ENCODE results near the gene LDB2.

DNA sequence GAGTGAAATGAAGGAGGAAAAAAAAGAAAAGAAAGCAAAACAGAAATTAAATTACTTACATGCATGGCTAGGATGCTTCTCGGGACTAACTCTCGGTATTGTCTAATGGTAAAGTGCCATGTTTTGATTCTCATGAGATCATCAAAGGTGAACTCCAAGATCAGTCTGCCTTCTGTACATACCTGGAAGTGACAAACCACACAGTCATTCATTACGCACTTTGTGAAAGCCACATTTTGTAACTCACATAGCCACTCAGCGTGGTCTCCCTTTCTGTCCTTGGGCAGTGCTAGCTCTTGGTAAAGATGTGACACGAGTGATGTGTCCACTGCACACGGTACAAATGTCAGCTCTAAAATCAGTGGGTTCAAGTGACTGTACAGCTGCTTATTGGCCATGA, 309.8 kb downstream of the LDB2 start:
- TF ChIP-seq EZH2 (IDR thresholded peaks at IDR 0.05; ENCODE audit: insufficient read depth, low read length), result no peak
- TF ChIP-seq, protein P1, sequence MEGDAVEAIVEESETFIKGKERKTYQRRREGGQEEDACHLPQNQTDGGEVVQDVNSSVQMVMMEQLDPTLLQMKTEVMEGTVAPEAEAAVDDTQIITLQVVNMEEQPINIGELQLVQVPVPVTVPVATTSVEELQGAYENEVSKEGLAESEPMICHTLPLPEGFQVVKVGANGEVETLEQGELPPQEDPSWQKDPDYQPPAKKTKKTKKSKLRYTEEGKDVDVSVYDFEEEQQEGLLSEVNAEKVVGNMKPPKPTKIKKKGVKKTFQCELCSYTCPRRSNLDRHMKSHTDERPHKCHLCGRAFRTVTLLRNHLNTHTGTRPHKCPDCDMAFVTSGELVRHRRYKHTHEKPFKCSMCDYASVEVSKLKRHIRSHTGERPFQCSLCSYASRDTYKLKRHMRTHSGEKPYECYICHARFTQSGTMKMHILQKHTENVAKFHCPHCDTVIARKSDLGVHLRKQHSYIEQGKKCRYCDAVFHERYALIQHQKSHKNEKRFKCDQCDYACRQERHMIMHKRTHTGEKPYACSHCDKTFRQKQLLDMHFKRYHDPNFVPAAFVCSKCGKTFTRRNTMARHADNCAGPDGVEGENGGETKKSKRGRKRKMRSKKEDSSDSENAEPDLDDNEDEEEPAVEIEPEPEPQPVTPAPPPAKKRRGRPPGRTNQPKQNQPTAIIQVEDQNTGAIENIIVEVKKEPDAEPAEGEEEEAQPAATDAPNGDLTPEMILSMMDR (IDR thresholded peaks at IDR 0.05; ENCODE audit: insufficient read depth, low read depth, low read length), result no peak

Data from astrocyte (in vitro differentiated cells and primary cell).